Stimulated activated CD4-positive, alpha-beta T cell treated with anti-CD3 and anti-CD28 coated beads, Interleukin-4, amount 100 ng/mL, for 1 hour (primary cell): ENCODE measurements around the gene TAL2.
"Not testable (repeated sequence)": the region's sequence is repeated elsewhere in the genome, so short reads cannot be mapped to it uniquely, and the experiment has no call there.

Source experiments
- DNase-seq: peaks from one replicate; pipeline ENCODE4 v3.0.0-alpha.2; 2020

Gene TAL2

DNA sequence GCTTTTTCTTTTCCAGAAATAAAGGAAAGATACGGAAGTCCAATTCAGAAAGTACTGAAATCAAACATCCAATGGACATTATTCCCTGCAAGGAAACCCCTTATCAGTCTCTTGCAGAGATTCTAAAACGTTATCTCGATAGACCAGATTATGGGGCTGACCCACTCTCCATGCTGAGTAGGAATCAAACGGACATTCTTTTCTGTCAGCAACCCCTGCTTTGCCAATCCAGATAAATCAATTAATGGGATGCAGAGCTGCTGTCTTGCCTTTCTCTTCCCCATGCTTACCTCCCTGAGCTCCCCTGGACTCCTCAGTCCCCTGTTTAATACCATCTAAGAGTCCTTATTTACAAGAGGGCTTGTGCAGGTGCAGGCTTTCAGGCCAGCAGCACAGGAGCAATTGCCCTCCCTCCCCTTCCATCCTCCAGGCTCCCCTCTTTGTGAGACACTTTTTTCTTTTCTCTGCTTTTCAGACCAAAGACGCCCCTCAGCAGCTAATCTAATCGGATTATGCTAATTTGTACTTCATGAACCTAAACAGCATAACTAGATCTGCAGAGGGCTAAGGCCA is 14.2 kb downstream of the TAL2 start:
- no peak for DNase-seq

DNA sequence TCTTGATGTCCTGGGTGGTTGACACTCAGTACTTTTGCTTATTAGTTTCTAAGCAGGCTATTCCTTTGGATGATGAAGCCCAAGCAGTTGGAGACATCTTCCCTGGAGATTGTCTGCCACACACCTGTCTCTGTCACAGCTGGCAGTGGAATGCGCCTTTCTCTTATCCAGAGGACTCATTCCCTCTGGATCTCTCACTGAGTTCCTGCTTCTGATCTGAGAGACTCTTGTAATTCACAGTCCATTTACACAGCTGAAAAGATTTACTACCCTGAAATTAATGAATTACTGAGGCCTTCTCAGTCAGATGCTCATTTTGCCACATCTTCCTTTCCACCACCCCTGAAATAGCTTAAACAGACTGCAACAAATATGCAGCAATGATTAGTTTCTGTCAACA is 15.9 kb downstream of the TAL2 start:
- no peak for DNase-seq

DNA sequence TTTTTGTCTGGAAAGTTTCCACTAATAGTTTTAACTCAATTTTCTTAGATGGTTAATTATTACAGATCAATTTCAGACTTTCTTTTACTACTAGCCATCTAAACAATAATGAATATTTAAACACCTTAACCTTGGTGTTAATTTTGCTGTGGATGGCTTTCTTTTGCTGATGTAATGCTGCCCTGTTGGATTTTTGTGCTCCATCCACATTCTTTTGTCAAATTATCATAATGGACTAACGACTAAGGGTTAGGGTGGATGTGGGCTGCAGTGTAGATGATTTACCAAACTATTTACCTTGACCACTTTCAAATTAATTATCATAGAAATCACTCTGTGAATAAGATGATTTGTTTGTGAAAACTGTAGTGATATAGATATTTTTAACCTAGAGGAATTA is 16.5 kb downstream of the TAL2 start:
- no peak for DNase-seq

DNA sequence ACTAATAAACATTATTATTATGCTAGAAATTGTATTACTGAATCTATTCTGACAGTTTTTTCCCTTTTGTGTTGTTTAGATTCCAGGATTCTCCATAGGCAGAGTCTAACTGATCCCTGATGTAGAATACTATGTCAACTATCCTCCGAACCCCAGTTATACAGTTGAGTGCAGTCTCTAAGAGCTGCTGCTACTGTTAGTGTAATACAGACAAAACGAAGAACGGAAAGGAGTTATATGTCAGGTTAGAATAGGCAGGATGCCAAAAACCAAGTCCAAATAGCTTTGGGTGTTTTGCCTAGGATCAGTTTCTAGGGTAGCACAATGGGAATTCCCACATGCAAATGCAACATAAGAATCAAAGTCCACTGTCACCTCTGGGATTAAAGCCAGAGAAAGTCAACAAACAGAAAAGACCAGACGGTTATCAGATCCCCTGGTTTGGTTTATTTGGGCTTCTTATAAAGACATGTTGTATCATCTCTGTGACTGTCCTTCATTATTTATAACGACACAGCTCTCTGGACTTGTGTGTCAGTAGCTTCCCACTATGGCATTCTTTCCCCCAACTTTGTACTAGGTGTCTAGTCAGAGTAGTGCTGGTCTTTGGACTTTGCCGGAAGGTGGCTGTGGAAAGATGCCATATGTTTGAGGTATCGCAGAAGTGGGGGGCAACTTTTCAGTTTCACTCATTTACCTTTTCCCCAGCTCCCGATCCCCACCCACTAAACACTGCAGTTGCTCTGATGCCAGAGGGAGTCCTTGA is 17.2 kb downstream of the TAL2 start:
- DNase-seq: no peak

DNA sequence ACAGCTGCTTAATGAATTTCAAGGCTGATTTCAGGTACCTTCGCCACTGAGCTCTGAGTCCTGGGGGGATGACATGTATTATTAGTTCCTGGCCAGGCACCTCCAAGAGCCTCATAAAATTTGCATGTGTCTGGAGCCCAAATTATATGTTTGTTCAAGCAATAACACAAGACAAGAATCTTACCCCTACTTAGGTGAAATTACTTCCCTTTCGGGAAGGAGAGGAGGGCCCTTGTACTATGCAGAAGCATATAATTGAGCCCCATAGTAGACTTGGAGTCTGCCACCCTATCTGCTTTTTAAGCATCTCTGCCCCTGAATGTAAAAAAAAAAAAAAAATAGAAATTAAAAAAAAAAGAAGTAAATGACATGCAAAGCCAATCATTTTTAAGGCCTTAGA is 19.1 kb downstream of the TAL2 start:
- DNase-seq: no peak

DNA sequence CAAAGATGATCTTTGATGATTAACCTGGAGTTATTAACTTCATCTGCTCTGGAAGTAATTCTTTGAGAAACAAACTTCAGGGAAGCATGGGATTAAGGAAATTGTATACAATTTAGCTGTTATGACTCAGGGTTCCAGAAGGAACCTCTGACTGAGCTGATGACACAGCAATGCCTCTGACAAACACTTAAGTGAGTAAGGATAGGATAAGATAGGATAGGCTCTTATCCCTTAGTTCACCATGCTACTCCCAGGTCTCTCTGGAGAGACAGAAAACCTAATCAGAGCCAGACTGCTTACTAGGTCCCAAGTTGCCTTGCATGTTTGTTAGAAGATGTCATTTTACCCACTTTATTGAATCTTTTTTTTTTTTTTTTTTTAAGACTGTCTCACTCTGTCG is 19.5 kb downstream of the TAL2 start:
- DNase-seq: no peak

DNA sequence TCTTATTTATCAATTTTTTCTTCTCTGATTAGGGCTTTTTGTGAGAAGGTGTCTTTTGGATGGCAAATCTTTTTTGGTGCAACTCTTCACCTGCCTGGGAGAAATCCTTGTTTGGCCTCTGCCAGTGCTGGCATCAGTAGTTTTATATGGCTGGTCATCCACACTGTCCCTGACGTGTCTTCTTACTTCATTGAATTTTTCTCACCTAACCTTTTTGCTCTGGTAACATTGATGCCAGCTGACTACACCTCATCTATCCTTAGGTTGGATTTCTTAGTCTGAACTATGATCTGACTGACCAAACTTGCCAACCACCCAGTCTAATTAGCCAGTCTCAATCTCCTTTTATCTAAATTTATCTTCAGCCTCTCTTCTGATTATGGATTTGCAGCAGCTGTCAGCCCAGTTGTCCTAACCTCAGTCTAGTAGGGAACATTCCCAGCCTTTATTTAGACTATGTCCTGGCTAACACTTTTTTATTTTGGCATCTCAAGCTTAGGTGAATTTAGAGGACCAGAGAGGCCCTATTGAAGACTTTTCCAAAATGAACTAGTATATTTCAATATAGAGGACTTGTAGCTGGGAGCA is 21.5 kb downstream of the TAL2 start:
- no peak for DNase-seq

DNA sequence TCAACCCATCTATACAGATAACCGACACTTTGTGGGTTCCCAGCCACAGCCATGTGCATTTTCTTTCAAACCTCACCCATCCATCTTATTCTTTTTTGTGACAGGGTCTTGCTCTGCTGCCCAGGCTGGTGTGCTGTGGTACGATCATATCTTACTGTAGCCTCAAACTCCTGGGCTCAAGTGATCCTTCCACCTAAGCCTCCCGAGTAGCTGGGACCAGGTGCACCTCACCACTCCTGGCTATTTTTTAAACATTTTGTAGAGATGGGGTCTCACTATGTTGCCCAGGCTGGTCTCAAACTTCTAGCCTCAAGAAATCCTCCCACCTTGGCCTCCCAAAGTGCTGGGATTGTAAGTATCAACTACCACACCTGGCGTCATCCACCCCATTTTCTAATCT is 24.7 kb downstream of the TAL2 start:
- no peak for DNase-seq

DNA sequence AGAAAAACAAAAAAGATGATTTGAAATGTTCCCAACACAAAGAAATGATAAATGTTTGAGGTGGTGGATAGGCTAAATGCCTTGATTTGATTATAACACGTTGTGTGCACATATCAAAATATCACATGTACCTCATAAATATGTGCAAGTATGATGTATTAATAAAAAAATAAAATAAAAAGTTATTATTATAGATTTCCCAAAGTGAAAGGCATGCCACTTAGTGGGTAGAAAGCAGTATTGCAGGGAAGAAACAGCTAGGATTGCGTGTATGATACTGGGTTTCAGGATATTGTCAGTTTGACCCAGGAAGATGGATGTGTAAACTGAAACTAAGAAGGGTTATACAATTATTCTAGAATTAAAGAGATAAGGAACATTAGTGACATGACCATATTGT is 28.5 kb downstream of the TAL2 start:
- DNase-seq: no peak

DNA sequence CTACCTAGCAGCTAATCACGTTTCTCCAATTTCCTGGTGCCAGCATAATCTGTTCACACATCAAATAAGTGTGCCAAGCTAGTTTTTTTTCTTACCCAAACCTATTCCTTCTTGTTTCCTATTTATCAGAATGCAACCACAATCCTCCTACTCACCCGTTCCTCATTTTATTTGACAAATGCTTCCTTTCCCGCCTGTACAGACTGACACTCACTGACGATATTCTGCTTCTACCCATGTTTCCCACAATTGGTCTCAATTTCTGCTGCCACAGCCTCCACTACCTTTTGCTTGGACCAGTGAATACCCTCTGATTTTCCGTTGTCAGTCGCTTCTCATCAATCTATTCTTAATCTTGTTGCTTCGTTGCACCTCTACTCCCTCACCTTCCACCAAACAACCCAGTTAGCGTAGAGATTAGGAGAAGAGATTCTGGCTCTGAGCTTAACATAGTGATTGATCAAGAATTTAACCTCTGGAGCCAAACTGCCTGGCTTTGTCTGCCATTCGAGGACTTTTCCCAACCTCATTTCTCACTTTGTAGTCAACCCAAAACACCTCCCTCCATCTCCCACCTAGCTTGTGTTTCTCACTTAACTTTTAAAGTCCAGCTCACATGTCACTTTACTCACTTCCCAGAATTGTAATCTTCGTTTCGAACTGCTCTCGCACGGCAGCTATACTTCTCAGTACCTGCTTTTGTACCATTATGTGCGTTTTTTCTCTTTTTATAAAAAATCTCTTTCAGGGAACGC is 31.4 kb downstream of the TAL2 start:
- DNase-seq: no peak

DNA sequence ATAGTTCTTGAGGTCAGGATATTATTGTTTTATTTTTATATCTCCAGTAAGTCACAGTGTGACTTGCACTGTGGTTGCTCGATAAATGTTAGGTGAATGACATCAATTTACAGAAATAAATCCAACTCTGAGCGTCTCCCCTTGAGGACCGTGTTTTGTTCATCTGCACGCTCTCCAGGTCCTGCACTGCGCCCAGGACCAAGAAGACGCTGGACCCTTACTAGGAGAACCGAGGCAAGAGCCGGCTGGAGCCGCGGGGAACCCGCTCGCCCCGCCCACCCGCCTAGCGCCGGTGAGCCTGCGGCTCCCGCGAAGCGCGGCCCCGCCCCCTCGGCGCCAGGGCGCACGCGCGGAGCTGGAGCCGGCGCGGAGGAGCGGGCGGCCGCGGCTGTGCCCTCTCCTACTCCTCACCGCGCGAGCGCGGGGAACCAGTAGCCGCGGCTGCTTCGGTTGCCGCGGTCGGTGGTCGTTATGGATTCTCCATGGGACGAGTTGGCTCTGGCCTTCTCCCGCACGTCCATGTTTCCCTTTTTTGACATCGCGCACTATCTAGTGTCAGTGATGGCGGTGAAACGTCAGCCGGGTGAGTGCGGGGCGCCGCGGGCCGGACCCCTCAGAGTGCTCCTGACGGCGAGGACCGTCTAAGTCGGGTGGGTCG is 32.1 kb downstream of the TAL2 start, which contains the start of gene TMEM38B:
TMEM38B (plus strand) TSS at position 352 of the 658 bp plus-strand sequence; CDS start at position 472, 120 bp downstream.
- DNase-seq: peak; percentile 82

DNA sequence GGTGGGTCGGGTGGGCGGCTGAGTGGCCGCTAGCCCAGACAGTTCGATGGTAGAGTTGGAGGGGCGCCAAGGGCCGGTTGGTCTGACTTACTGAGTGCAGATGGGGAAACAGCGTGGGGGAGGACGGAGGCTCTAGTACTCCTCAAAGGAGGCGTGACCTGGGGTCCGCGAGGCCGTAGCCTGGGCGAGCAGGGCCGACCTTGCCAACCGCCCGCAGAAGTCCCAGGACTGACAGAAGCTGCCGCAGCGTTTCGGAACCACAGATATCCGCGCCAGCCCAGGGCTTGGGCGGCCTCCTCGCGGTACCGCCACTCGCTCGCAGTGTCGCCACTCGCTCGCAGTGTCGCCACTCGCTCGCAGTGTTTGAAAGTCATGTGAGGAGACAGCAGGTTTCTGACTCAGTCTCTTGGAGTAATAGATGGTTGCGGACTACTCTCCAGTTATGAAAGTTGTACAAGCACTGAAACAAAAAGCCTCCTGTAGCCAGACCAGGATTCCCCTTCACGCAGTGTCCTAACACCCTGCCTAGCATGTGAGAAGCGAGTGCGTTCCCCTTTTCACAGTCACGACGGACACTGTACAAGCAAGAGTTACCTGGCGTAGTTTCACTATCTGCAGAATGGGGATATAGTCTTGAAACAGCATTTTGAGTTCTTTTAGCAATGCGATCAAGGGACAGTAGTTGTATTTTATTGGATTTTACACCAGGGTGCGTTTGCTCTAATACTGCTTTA is 32.8 kb downstream of the TAL2 start:
- DNase-seq: peak; percentile 42

DNA sequence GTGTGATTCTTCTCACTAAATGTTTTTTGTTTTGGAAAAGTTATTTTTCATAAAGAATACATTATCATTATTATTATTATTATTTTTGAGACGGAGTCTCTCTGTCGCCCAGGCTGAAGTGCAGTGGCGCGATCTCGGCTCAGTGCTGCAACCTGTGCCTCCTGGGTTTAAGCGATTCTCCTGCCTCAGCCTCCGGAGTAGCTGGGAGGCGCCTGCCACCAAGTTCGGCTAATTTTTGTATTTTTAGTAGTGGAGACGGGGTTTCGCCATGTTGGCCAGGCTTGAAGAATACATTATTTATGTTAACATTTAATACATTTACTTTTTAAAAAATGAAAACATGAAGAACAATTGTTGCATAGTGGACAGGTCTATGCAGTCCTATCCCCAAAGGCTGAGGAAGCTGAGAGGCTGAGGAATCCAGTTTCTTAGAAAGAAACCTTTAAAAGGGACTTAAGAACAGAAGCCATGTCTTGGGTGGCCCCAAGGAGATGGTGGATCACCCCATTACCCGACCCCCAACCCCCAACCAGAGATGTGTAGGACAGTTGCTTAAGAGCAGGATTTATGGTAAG is 34.0 kb downstream of the TAL2 start:
- no peak for DNase-seq

DNA sequence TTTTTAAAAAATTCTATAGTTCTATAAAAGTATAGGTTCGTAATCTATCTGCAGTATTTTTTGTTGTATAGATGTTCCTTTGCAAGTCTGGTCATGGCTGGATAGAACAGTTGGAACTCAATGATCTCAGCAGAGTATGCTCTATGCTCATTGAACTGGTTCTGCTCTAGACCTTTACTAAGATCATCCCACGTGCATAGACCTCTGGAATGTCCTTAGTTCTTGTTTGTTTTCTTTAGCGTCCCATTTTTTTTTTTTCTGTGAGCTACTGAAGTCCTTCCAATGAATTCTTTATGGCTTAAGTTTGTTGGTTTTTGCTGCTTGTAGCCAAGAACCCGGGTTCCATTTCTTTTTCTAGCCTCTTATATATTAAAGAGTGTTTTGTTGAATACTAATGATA is 35.6 kb downstream of the TAL2 start:
- DNase-seq: no peak

DNA sequence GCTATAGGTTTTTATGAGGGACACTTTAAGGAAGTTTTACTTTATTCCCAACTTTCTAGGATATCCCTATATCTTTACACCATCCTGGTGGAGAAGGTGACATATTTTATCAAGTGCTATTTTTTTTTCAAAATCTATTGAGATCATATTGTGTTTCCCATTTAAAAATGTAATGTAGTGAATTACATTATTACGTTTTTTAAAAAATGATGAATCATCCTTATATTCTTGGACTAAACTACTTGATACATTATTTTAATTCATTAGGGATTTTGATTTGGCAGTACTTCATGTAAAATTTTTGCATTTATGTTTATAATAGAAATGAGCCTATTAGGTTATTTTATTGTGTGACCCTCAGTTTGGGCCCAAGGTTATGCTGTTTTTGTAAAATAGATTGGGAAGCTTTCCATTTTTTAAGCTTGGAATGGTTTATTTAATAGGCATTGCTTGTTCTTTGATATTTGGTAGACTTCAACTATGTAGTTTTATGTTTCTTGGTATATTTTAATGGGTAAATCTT is 36.2 kb downstream of the TAL2 start:
- DNase-seq: no peak

DNA sequence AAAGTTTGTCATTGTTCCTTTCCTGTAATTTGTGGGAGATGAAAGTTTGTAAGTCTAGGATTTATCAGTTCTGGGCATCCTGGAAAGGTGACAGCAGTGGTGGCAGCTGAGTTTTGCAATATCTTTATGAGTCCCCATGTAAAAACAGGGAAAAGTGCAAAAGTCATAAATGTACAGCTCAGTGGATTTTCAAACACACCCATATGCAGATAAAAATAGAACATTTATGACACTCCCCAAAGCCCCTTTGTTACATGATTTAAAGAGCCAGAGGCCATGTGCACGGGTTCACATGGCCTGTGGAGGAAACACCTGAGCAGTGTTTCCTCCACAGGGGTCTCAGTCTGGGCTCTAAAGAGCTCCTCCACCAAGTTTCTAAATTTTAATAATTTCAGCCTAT is 38.4 kb downstream of the TAL2 start:
- no peak for DNase-seq

DNA sequence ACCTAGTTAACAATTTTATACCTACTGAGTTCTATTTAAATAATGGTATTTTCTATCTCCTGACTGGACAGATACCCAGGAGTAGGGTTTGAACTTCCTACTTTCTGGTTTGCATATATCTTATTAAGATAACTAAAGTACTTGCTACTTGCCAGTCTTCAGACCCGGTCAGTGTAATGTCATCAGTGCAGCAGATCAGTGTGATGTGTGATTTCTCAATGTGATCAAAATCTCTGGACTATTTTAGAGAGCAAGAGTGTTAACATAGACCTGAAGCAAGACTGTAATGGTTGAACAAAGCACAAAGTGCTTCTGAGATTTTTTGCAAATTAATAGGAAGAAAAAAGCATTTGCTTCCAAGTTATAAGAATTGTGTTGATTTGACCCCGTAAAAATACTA is 38.9 kb downstream of the TAL2 start:
- DNase-seq: no peak

DNA sequence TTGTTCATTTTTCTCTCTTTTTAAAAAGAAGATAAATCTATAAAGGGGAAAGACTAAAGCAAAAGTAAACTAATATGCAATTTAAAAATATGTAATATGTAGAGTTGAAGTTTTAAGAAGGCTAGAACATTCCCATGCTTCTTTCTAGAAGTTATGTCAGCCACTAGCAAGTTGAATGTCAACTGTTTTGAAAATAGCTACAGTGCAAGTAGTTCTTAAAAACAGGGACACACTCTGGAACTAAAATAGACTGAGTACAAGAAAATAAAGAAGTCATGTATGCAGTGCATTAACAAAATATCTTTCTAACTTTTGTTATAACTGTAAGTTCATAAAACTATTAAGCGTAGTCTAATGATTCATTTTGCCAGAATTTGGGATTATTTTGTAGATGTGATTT is 40.0 kb downstream of the TAL2 start:
- no peak for DNase-seq

DNA sequence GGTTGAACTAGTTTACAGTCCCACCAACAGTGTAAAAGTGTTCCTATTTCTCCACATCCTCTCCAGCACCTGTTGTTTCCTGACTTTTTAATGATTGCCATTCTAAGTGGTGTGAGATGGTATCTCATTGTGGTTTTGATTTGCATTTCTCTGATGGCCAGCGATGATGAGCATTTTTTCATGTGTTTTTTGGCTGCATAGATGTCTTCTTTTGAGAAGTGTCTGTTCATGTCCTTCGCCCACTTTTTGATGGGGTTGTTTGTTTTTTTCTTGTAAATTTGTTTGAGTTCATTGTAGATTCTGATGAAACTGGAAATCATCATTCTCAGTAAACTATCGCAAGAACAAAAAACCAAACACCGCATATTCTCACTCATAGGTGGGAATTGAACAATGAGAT is 41.4 kb downstream of the TAL2 start:
- DNase-seq: not testable (repeated sequence)

DNA sequence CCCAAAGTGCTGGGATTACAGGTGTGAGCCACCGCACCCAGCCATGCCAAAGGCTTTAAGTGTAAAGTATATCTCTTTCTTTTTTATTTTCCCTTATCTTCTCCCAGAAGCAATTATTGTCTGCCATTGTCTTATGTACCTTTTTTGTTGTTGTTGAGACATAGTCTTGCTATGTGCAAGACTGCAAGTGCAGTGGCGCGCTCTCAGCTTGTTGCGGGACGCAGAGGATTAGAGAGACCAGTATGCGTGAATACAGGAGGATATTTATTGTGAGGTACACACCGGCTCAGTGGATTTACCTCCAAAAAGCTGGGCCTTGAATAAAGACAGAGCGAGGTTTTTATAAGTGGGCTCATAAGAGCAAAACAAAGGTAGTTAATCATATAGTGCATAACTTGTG is 43.9 kb downstream of the TAL2 start:
- DNase-seq: no peak

DNA sequence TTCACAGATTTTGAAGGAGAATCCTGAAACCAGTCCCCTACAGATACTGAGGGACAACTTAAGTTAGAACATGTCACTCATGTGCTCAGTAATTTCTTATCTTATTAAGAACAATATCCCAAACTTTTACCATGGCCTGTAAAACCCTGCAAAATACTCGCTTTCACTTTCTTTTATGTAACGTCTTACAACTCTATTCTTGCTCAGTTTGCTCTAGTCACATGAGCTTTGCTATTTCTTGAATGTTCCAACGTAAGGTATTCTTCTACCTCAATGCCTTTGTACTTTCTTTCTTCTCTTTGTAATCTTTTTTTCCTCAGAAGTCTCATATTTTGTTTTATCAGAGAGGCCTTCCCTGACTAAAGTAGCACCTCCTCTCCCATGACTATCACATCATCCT is 46.1 kb downstream of the TAL2 start:
- no peak for DNase-seq

DNA sequence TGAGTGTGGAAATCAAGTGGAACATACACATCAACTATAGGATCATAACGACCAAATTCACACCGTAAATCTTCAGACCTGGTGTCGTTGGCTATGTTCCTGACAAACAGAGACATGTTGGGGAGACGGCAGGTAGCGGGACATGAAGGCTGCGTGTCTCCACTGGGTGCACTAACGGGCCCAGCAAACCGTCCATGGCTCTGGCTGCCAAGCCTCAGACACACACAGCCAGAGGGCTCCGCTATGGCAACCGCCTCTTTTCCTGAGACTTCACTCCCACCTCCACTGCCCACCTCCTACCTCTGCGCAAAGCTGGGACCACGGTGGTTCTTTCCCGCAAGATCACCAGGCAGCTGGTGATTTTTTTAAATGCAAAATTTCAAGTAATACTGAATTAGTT is 48.4 kb downstream of the TAL2 start:
- DNase-seq: no peak
